GM18502 (cell line): ENCODE measurements around the gene KRTAP13-3.

ENCODE experiments used
- ATAC-seq: cut with Tn5 transposase; IDR thresholded peaks from one replicate; pipeline ENCODE4 v1.9.1; 2021; ENCODE audit warnings: mild to moderate bottlenecking; ENCODE audit not compliant: unreplicated experiment, poor library complexity

KRTAP13-3 gene

GRCh38 chr21:30425826-30426225, at the start of gene KRTAP13-3:
Gene KRTAP13-3 (minus strand): TSS chr21:30425926. CDS start chr21:30425912, 14 bp downstream.
- ATAC-seq, result no peak

GRCh38 chr21:30468900-30469714, 43.4 kb upstream of the KRTAP13-3 start:
- no peak for ATAC-seq

GRCh38 chr21:30463713-30464112, 38.0 kb upstream of the KRTAP13-3 start:
- ATAC-seq, result no peak

- no peak for ATAC-seq
These were observed 22.8 kb upstream of the KRTAP13-3 start for GRCh38 chr21:30448514-30448913.

- no peak for ATAC-seq
These were observed 21.3 kb upstream of the KRTAP13-3 start for GRCh38 chr21:30447056-30447455.

GRCh38 chr21:30444204-30444603, 18.5 kb upstream of the KRTAP13-3 start:
- ATAC-seq, result no peak

GRCh38 chr21:30443226-30443625, 17.5 kb upstream of the KRTAP13-3 start:
- no peak for ATAC-seq

- no peak for ATAC-seq
These were observed 14.2 kb upstream of the KRTAP13-3 start, which contains the start of gene KRTAP15-1 for GRCh38 chr21:30439975-30440374. Gene KRTAP15-1 (plus strand): TSS chr21:30440275. CDS start chr21:30440328, 53 bp downstream.

GRCh38 chr21:30437010-30437565, 11.4 kb upstream of the KRTAP13-3 start:
- ATAC-seq, result no peak

GRCh38 chr21:30434033-30434631, 8.4 kb upstream of the KRTAP13-3 start:
- ATAC-seq, result peak; percentile 84

- ATAC-seq, result no peak
These were observed 4.5 kb upstream of the KRTAP13-3 start, which contains the start of gene KRTAP13-4 for GRCh38 chr21:30430170-30430655. Gene KRTAP13-4 (plus strand): TSS chr21:30430220. CDS start chr21:30430276, 56 bp downstream.

- ATAC-seq, result no peak
These were observed 1.0 kb upstream of the KRTAP13-3 start for GRCh38 chr21:30426731-30427130.

GRCh38 chr21:30415993-30416392, 9.7 kb downstream of the KRTAP13-3 start:
- ATAC-seq, result no peak

GRCh38 chr21:30408782-30409494, 16.8 kb downstream of the KRTAP13-3 start:
- peak; percentile 80 for ATAC-seq

- no peak for ATAC-seq
These were observed 30.0 kb downstream of the KRTAP13-3 start, which contains the start of gene KRTAP13-1 for GRCh38 chr21:30395731-30396130. Gene KRTAP13-1 (plus strand): TSS chr21:30396031. CDS start chr21:30396087, 56 bp downstream.

GRCh38 chr21:30391492-30392025, 34.2 kb downstream of the KRTAP13-3 start:
- no peak for ATAC-seq

- no peak for ATAC-seq
These were observed 43.5 kb downstream of the KRTAP13-3 start for GRCh38 chr21:30382201-30382600.
